Hematopoietic multipotent progenitor cell treated with erythropoietin and hydrocortisone succinate and interleukin-3 and kit ligand, for 15 days (in vitro differentiated cells): ENCODE results near the gene ALDH16A1.

ENCODE experiments used
- DNase-seq: peaks from one replicate; pipeline ENCODE4 v3.0.0-alpha.2; 2015; ENCODE audit warnings: low spot score

The ALDH16A1 gene

DNA sequence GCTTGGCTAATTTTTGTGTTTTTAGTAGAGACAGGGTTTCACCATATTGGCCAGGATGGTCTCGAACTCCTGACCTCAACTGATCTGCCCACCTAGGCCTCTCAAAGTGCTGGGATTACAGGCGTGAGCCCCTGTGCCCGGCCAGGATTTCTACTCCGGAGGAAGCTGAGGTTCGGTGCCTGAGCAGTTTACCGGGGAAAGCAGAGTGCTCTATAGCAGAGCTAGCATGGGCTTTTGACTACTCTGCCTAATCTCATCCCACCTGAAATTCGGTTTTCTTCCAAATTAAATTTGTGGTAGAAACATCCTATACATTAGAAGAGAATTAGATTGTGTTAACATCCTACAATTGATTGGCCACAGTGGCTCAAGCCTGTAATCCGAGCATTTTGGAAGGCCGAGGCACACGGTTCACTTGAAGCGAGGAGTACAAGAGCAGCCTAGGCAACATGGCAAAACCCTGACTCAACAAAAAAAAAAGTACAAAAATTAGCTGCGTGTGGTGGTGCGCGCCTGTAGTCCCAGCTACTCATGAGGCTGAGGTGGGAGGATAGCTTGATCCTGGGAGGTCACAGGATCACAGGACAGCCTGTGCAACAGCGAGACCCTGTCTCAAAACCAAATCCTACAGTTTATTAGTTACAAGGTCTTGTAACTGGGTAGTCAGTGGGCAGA is 36.0 kb downstream of the ALDH16A1 start:
- no peak for DNase-seq

DNA sequence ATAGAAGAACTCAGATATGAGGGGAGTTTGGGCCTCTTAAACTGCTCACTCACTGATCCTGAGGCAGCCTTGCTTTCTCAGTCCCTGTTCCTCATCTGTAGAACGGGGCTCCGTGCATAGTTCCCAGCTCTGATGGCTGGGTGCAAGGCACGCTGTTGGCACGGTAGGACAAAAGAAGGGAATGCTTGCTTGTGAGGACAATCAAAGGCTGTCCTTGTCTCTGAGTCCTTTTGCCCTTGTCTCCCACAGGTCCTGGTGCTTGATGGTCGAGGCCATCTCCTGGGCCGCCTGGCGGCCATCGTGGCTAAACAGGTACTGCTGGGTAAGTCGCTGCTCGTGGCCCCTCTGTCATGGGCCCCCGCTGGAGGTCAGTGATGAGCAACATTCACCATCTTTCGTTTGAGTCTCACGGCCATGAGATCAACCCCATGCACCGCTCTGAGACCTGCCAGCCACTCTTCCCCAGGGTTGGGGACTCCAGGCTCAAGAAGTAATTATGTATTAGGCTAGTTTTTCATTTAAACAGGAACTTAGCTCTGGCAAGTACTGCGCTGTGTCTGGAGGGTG is 36.7 kb downstream of the ALDH16A1 start:
- DNase-seq, result no peak

DNA sequence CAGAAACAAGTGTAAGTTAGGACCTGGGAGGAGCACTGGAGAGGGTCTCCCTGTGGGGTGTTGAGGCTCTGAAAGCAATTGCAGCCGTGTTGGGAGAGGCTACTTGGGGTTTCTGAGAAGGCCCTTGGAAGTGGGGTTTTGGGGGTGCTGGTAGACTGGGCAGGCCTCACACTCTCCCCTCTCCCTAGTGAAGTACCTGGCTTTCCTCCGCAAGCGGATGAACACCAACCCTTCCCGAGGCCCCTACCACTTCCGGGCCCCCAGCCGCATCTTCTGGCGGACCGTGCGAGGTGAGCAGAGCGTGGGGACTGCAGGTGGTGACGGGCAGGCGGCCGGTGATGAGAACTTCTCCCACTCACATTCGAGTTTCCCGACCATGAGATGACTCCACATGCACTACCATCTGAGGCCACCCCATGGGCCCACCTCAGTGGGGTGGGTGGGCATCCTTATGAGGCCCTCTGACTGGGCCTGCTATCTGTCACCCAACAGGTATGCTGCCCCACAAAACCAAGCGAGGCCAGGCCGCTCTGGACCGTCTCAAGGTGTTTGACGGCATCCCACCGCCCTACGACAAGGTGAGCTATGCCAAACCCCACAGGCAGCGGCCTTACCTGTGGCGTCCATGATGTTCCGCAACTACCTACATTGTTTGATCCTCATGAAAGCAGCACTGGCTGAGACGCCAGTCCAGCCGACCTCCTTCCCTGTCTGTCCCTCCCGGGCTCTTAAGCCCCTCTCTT is 37.4 kb downstream of the ALDH16A1 start:
- DNase-seq, result no peak

DNA sequence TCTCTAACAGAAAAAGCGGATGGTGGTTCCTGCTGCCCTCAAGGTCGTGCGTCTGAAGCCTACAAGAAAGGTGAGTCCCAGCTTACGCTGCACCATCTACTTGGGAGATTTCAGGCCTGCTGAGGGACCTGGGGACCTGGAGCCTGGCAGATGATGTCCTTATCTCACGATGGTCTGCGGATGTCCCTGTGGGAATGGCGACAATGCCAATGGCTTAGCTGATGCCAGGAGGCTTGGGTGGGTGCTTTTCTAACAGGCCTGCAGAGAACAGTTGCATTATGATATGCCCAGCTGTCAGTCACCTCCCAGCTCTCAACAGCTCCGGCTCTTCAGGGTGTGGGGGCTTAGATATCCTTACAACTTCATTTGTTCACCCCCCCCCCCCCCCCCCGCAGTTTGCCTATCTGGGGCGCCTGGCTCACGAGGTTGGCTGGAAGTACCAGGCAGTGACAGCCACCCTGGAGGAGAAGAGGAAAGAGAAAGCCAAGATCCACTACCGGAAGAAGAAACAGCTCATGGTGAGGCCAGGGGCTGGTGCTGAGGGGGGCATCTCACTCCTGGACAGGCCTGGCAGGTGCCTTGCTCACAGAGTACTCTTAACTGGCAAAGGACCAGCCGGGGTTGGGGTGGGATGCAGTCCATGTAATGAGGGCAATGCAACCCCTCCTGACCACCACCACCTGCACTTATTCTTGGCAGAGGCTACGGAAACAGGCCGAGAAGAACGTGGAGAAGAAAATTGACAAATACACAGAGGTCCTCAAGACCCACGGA is 38.2 kb downstream of the ALDH16A1 start:
- no peak for DNase-seq

DNA sequence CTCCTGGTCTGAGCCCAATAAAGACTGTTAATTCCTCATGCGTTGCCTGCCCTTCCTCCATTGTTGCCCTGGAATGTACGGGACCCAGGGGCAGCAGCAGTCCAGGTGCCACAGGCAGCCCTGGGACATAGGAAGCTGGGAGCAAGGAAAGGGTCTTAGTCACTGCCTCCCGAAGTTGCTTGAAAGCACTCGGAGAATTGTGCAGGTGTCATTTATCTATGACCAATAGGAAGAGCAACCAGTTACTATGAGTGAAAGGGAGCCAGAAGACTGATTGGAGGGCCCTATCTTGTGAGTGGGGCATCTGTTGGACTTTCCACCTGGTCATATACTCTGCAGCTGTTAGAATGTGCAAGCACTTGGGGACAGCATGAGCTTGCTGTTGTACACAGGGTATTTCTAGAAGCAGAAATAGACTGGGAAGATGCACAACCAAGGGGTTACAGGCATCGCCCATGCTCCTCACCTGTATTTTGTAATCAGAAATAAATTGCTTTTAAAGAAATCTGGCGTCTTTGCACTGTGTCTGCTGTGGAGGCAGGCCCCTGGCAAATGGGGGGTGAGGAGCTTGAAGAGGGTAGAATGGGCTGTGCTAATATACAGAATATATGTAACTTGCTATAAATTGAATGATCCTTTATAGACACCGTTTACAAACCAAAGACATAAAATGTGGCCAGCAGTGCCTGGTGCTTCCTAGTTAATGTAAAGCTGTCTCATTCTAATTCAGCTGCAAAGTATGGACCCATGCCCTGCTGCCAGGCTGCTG is 39.0 kb downstream of the ALDH16A1 start:
- DNase-seq, result no peak

DNA sequence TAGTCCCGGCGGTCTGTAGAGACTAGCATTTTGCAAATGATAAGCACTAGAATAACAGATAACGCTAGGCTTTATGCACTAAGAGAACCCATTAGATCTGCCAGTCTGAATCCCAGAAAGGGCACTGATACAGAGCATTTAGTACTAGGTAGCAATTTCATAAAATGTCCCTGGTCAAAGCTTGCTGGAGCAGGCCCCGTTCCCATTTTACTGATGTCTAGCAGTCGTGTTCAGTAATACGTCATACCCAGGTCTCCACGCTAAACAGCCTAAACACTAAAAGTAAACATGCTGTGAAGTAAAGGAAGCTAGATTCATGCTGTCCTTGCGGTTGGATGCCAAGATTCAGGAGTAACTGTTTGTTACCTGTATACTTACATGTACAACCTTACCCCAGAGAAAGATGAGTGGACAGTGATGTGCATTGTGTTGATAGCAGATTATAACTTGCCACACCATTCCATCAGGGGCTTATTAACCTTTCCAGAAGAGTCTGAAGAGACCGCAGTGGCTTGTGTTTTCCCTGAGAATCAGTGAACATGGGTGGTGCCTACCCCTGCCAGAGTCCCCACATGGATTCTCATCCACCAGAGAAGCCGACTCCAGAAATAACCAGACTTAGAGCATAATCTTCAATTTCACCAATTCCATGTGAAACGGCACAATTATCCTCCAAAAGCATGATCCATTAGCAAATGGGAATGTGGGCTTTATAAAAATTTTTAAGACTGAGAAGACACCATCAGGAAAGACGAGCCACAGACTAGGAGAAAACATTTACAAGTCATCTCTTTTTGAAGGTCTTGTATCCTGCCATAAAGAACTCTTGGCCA is 39.8 kb downstream of the ALDH16A1 start:
- no peak for DNase-seq

DNA sequence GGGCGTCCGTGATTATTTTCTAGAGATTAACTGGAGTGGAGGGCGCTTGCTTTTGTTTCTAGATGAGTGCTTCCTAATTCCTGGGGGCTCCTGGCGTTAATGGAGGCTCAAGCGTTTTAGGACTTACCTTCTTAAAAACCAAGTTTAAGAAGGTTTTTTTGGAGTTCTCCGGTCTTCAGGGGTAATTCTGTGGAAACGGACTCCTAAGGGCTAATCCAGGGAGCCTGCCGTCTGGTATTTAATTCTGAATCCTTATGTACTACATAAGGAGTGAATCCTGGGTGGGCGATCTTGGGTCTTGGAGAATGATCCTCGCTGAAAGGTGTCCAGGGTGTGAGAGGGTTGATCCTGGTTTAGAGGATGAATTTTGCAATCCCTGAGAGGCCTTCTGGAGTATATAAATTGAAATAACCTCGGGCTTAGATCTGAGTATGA is 43.6 kb downstream of the ALDH16A1 start:
- no peak for DNase-seq

DNA sequence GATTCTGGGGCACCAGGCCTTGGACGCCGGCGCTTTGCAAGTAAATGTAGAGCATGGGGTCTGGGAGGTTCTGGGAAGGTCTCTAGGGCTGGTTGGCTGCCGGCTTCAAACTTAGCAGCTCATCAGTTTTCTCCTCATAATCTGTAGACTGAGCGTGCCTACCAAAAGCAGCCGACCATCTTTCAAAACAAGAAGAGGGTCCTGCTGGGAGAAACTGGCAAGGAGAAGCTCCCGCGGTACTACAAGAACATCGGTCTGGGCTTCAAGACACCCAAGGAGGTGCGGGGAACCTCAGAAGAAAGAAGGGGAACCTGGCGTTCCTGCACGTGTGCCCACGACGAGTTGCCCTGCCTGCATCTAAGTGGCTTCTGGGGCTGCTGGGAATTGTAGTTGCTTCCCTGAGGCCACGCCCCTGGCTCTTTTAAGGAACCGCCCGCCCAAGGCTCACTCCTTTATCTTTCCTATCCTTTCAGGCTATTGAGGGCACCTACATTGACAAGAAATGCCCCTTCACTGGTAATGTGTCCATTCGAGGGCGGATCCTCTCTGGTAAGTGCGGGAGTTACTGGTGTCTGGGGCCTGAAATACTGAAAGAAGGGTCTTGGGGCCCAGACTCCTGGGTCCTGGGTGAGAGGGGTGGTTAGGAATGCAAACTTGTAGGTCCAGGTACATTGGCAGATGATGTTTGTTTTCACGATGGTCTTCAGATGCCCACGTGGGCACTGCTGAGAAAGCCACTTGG is 44.2 kb downstream of the ALDH16A1 start:
- DNase-seq, result peak; percentile 91

DNA sequence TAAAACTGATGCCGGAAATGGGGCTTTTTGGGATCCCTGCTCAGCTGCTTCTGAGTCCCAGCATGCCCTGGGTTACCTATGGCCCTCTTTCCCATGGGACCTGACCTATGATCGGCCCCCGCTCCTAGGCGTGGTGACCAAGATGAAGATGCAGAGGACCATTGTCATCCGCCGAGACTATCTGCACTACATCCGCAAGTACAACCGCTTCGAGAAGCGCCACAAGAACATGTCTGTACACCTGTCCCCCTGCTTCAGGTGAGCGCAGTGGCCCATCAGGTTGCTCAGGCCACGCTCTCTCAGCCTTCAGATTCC is 44.7 kb downstream of the ALDH16A1 start:
- DNase-seq, result no peak

DNA sequence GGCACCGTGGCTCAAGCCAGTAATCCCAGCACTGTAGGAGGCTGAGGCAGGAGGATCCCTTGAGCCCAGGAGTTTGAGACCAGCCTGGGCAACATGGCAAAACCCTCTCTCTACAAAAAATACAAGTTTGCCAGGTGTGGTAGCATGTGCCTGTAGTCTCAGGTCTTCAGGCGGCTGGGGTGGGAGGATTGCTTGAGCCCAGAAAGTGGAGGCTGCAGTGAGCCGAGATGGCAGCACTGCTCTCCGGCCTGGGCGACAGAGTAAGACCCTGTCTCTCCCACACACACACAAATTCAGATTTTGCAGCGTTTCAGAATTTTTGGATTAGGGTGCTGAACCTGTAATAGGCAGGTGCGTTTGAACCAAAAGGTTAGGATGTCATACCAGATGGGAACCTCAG is 45.5 kb downstream of the ALDH16A1 start:
- no peak for DNase-seq

DNA sequence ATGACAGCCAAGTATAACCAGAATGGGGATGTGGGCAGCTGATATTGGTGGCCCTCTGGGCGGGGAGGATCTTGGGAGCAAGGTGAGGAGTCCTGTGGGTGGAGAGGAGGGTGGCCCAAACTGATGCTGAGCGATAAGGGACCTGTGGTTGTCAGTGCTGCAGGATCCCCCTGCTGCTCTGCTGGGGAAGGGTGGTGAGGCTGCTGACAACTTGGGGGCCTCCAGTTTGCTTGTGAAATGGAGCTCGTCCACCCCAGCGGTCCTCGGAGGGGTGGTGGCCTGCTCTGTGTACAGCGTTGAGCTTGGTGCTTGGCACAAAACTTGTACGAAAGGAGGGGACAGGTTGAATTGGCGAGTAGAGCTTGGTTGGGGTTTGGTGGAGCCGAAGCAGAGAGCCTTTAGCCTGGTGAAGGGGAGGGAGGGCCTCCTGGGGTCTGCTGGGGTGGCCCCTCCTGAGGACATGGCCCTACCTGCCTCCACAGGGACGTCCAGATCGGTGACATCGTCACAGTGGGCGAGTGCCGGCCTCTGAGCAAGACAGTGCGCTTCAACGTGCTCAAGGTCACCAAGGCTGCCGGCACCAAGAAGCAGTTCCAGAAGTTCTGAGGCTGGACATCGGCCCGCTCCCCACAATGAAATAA is 46.1 kb downstream of the ALDH16A1 start:
- no peak for DNase-seq

DNA sequence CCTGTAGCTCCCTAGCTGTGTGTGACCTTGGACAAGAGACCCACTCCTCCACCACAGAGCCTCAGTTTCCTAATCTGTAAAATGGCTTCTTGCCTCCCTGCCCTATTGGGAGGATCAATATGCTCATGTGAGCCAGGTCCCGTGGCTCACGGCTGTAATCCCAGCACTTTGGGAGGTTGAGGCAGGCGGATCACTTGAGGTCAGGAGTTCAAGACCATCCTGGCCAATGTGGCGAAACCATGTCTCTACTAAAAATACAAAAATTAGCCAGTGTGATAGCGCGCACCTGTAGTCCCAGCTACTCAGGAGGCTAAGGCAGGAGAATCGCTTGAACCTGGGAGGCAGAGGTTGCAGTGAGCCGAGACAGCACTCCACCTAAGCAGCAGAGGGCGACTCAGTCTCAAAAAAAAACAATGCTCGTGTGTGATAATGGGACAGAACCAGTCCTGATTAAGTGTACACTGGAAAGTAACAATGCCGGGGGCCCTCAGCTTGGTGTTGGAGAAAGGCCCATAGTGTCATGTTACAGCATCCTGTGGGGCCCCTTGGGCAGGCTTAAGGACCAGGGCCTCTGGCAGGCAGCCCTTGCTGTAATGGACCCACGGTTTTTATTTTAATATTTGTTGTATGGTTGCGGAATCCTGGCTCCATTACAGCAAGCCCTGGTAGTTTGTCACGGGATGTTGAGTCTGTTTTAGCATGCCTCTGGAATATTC is 50.0 kb downstream of the ALDH16A1 start:
- DNase-seq, result no peak

DNA sequence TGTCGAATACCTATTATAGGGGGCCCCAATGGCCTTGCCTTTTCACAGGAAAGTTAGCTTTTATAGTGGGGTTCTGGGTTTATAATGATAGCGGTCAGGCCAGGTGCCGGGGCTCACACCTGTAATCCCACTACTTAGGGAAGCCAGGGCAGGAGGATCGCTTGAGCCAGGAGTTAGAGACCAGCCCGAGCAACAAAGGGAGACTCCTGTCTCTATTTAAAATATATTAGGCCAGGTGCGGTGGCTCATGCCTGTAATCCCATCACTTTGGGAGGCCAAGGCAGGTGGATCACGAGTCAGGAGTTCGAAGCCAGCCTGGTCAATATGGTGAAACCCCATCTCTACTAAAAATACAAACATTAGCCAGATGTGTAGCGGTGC is 50.5 kb downstream of the ALDH16A1 start:
- no peak for DNase-seq

DNA sequence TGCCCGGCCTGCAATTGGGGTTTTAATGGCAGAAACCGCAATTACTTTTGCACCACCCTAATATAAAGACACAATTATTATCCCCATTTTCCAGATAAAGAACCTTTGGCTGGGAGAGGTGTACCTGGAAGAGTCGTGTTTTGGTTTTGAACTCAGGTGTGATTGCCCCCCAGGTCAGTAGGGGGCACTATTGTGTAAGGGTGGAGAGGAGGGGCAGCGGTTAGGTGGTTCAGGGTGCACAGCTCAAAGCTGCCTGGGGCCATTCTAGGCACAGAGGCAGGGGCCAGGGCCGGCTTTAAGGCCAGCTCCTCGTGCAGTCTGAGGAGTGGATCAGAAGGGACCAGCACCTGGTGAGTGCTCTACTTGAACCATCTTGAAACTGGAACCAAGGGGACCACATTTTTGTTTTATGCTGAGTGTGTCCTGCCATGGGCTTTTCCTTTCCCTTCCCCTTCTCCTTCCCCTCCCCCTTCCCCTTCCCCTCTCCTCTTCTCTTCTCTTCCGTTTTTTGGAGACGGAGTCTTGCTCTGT is 53.6 kb downstream of the ALDH16A1 start:
- peak; percentile 74 for DNase-seq

DNA sequence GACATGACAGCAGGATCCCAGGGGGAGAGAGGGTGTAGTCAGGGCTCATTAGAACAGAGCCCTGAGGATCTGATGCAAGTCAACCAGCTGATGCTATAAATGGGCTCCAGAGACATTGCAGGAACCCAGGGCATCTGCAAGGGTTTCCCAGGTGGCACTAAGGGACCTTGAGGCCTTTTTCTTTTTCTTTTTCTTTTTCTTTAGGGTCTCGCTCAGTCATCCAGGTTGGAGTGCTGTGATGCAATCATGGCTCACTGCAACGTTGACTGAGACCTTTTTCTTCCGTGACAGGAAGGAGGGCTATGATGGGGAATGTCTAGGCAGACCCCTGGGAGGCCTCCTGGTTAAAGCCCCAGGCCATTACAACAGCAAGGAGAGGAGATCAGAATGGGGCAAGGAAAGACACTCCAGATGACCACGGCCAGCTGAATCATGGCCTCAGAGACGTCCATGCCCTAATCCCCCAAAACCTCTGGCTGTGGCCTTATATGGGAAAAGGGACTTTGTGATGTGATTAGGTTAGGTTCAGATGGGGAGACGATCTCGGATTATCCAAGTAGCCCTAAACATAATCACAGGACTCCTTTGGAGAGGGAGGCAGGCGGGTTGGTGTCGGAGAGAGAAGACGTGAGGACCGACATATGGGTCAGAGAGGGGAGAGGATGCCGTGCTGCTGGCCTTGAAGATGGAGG is 54.9 kb downstream of the ALDH16A1 start:
- DNase-seq, result no peak

DNA sequence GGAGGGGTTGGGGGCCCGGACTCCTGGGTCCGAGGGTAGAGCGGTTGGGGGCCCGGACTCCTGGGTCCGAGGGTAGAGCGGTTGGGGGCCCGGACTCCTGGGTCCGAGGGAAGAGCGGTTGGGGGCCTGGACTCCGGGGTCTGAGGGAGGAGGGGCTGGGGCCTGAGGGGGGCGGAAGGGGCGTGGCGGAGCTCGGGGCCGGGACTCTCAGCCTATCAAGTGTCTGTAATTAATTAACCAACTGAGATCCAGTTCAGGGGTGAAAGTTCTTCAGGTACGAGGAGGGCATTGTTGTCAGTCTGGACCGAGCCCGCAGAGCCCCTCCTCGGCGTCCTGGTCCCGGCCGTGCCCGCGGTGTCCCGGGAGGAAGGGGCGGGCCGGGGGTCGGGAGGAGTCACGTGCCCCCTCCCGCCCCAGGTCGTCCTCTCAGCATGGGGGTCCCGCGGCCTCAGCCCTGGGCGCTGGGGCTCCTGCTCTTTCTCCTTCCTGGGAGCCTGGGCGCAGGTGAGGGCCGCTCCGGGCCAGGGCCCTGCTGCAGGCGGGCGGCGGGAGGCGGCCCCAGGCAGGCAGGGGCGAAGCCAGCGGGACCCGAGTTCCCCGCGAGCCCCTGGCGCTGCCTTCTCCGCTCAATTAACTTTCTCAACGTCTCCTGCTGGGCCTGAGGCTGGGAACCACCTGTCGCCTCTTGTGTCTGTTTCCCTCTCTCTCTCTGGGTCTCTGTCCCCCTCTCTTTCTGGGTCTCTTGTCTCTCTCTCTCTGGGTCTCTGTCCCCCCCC is 60.1 kb downstream of the ALDH16A1 start:
- DNase-seq, result no peak

DNA sequence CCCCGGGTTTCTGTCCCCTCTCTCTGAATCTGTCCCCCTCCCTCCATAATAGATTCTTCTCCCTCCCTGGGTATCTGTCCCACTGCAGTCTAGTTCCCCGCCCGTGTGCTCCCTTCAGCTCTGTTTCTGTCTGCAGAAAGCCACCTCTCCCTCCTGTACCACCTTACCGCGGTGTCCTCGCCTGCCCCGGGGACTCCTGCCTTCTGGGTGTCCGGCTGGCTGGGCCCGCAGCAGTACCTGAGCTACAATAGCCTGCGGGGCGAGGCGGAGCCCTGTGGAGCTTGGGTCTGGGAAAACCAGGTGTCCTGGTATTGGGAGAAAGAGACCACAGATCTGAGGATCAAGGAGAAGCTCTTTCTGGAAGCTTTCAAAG is 60.7 kb downstream of the ALDH16A1 start:
- no peak for DNase-seq

DNA sequence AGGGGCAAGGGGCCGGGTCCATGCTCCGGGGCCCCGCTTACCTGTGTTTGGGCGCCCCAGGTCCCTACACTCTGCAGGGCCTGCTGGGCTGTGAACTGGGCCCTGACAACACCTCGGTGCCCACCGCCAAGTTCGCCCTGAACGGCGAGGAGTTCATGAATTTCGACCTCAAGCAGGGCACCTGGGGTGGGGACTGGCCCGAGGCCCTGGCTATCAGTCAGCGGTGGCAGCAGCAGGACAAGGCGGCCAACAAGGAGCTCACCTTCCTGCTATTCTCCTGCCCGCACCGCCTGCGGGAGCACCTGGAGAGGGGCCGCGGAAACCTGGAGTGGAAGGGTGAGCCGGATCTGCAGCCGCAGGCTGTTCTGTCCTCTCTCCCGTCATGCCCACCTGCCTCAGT is 61.1 kb downstream of the ALDH16A1 start:
- no peak for DNase-seq
